ENCODE data around the gene VPS16.
"Not testable (repeated sequence)": the region's sequence is repeated elsewhere in the genome, so short reads cannot be mapped to it uniquely, and the experiment has no call there.

GRCh38 chr20:2831206-2831605 lies 9.3 kb upstream of the VPS16 start:
- not testable (repeated sequence) for TF ChIP-seq CTCF (IDR thresholded peaks at IDR 0.05 in 8 of 11, conservative IDR thresholded peaks at IDR 0.05 in 3 of 11); POLR2A (IDR thresholded peaks at IDR 0.05); POLR2AphosphoS5 (IDR thresholded peaks at IDR 0.05)

All from spleen (tissue), 7 donors.